HG03095 (cell line): ENCODE data around the gene KCNG1.

Experiments used
- ATAC-seq: cut with Tn5 transposase; IDR thresholded peaks from one replicate; pipeline ENCODE4 v1.9.1; 2021; ENCODE audit warnings: moderate library complexity; ENCODE audit not compliant: unreplicated experiment

Gene KCNG1

GRCh38 chr20:51036827-51037531, 14.1 kb upstream of the KCNG1 start:
- no peak for ATAC-seq

GRCh38 chr20:51036226-51036625, 13.3 kb upstream of the KCNG1 start:
- no peak for ATAC-seq

DNA sequence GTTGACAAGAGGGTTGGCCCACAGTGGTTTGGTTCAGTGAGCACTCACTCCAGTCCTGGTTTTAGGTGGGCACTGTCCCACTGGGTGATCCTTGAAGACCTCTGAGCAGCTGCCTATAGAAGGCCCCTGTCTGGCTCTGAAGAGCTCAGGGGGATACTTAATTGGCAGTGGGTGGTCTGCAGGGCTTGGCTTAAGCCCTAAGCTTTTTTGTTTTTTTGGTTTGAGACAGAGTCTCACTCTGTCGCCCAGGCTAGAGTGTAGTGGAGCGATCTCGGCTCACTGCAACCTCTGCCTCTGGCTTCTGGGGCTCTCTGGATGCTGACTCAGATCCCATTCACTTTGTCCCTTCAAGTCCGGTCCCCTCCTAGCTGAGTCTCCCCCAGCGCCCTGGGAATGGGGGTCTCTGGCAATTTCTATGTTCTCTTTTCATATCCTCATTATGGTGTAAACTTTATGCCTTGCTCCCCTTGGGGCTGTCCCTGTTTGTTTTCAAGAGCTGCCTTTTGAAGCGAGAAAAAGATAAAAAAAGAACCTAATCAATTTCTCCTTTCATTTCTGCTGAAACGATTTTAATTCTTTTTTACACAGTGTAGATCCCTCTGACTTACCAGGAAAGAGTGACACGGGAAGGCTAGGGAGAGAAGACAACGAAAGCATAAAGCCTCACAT, 12.2 kb upstream of the KCNG1 start:
- no peak for ATAC-seq

DNA sequence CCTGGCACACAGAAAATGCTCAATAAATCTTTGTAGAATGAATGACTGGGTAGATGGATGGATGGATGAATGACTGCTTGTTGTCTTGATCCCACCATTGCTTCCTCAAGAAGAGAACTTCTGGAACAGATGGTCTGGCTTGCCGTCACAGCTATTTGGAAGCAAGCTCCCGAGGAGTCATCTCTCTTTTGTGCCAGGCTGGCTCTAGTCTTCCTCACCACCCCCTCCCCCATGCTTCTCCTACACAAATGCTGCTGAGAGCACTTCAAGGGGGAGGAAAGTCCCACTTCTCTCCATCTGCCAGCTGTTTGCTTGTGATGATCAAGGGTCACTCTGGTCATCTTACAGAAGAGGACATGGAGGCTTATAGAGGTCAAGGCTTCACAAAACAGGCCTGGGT, 11.6 kb upstream of the KCNG1 start:
- no peak for ATAC-seq

DNA sequence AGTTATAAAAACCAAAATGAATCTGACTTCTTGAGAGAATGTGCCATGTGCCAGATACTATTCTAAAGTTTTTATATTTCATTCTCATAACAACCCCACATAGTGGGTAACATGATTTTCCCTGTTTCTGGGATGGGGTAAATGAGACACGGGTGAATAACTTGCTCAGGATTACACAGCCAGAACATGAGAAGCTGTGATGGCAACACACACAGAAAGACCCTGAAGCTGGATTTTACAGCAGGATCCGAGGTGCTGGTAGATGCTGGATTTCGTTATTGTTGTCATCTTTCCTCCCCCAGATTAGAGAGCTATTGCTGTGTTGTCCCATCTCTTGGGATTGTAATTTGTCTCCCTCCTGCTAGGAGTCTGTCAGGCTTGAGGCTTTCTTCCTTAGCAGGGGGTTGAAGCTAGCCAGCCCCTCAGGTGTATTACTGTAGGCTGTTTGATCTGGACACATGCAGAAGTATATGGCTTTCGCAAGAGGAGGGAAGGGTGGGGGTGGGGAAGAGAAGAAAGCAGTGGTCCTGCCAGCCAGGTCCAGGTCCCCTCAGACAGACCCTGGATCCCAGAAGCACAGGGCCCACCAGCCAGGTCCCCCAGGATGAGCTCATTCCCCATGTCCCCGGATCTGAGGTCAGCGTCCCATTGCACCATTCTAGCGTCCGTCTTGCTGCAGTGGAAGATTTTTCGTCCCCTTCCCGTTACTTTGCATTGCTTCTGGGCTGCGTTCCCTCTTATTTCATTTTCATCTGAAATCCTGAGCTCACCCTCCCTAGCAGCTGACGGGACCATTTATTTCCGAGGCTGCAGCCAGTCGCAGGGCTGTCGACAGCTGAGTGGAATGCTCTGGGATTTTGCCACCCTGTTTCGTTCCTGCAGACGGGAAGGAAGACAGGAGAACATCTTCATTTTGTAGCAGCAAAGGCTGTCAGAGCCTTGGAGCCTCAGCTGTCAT, 7.3 kb upstream of the KCNG1 start:
- ATAC-seq, result no peak

GRCh38 chr20:51029556-51029955, 6.6 kb upstream of the KCNG1 start:
- no peak for ATAC-seq

DNA sequence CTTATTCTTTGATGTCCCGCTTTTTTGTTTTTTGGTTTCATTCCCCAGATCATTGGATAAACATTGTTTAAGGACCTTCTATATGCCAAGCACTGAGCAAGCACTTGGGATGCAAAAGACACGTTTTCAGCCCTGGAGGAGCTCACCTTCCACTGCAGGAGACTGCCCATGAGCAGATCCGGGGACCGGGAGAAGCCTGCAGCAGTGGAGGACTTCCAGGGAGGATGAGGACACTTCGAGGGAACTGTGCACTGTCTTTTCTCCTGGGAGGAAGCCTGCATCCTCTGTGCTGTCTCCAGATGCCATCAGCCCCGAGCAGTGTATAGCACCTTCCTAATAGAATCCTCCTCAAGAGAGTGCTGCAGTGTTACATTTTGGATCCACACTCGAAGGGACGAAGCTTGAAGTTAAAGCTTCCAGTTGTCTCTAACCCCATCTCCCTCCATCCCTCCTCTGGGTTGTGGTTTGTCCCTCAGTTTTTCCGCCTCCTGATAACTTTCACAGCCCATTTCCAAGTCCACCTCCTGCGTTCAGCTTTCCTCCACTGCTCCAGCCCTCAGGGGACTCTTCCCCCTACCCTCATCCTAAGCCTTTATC, 5.8 kb upstream of the KCNG1 start:
- no peak for ATAC-seq

DNA sequence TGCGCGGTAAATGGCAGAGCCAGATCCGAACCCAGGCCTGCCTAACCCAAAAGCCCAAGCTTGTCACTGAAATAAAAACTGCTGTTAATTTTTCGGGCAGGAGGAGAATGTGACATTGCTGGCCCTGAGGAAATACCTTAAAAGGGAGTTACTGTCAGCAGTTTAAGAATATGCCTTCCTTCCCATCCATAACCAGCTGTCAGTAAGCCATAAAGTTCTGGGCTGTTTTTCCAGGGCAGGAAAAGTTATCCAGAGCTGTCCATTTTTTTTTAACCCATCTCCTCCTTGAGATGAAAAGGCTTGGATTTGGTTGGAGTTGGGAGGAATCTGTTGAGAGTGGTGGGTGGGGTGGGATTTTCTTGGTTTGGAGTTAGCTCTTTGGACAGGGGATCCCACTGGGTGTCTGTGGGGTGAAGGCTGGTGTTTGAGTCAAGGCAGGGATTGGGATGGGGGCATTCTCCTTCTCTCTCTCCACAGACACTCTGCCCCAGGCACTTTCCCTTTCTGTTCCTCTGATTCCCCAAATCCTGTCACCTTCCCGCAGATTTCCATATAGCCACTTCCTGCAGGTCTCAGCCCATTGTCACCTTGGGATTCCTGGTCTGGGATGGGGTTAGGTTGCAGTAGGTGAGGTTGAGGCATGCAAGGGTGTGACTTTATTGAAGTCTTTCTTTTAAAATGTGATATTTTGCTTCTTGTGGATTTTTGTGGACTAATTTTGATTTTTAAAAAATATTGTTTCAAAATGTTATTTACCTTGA, 4.3 kb upstream of the KCNG1 start:
- no peak for ATAC-seq

DNA sequence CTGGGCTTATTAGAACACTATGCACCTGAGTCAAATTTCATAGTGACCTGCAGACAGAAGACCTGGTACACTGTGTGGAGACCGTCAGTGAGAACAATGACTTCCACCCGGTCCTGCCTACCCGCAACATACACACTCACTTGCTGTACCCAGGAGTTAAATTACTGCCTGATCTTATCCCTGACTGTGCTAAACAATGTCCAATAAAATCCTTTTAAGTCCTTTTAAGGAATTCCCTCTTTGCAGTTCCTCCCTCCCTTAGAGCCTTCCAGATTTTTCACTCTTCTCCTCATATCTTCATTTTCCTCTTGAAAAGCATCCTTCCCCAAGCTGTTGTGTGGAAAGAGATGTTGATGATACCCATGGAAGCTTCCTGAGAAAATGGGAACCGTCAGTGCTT, 3.4 kb upstream of the KCNG1 start:
- no peak for ATAC-seq

GRCh38 chr20:51024761-51025160, 1.9 kb upstream of the KCNG1 start:
- no peak for ATAC-seq

DNA sequence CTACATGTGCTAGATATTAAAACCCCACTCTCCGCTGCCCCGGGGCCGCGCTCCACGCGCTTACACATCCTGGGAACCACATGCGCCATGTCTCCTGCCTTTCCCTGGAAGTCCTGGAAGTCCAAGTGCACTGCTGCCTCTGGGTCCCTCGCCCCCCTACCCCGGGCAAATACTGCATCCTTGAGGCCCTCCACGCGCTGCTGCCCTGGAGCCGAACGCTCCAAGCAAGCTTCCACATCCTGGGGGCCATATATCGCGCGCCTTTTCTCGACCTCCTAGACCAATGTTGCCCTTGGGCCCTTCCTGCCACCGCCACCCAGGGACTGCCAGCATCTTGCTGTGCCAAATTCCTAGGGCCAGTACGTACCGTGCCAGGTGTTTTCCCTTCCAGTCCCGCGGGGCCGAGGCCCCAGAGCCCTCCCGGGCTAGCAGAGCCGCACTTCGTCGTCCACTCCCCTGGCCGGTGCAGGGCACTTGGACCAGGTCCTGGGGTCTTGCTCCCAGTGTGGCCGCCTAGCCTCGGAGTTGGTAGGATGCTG, 779 bp upstream of the KCNG1 start:
- no peak for ATAC-seq

GRCh38 chr20:51022227-51022802, 592 bp downstream of the KCNG1 start:
- no peak for ATAC-seq

GRCh38 chr20:51021067-51022025, 1.6 kb downstream of the KCNG1 start:
- no peak for ATAC-seq

GRCh38 chr20:51020657-51021056, 2.2 kb downstream of the KCNG1 start:
- ATAC-seq, result no peak

GRCh38 chr20:51019656-51020592, 3.0 kb downstream of the KCNG1 start:
- no peak for ATAC-seq

DNA sequence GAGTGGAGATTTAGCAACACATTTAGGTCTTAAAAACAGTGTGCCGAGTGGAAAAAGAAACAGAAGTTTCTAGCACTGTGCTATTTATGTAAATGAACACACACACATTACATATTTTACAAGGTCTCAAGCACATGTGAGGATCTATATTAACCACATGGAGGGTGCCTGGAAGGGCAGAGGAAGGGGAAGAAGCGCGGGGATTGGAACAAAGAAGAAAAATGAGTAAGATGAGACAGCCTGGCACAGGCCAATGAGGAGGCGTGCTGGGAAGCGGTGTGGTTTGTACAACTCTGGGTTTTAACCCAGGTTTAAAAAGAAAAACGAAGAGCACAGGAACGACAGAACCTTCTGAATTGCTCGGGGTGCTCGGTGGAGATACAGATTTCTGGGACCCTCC, 5.7 kb downstream of the KCNG1 start:
- no peak for ATAC-seq

GRCh38 chr20:51016521-51016920, 6.4 kb downstream of the KCNG1 start:
- no peak for ATAC-seq
